Measurements from ENCODE around the gene MYT1. TPM values are rescaled to one million over a fixed set of nuclear protein-coding genes. Genes with fewer than 3 reads are reported as not detected.
A peak's percentile ranks its signal among the peaks of the same experiment; 100 is the strongest.

The MYT1 gene
- total and polyA plus RNA-seq, 2 of the 8 experiments (the other 6 are each of a cell fraction or from before 2014, with no cell fraction given): 0.63 to 2.0 TPM

DNA sequence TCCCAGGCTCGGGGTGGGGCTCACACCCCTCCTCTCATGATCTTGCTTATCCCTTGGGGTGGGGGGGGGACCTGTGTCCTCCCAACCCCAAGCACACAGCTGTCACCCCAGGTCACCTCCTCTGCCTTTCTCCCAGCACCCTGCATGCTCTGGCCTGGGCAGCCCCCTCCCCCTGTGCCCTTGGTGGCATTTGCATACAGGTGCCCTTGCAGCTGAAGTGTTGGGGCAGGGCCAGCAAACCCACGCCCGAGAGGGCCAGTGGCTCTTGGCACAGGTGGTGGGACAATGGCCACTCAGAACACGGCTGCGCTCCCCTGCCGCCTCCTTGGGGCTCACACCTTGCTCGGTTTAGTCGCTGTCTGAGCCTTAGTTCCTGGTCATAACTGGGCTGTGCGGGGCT, 11.3 kb upstream of the MYT1 start:
- no peak overlapping the region for H3K4me3 ChIP-seq (ENCODE audit: extremely low read depth in 1 of 4, insufficient read depth in 2 of 4, low read depth in 3 of 4, low read length in 4 of 4)
- no peaks in the 10 kb centered on the region; a peak in 1 of 8 replicates for H3K36me3 ChIP-seq (ENCODE audit: control insufficient read depth in 2 of 4, insufficient read depth in 4 of 4, low read length in 3 of 4)
- peaks cover 0 to 4% of the 10 kb centered on the region in 2 experiments; a peak in 2 of 4 replicates for H3K9me3 ChIP-seq (ENCODE audit: insufficient read depth in 2 of 2, low read depth in 1 of 2, low read length in 1 of 2)
- no peak overlapping the region for H2BK20ac ChIP-seq (ENCODE audit: low read length)
- peaks cover 7% of the 10 kb centered on the region; the same call in 1 of the 2 replicates for H3K23me2 ChIP-seq (ENCODE audit: low read depth, low read length)
- peak overlapping the region; percentile 86; the same call in 1 of the 2 replicates for H2AK5ac ChIP-seq (ENCODE audit: low read depth, low read length)
- DNase-seq (ENCODE audit: low read depth in 1 of 2, low spot score in 2 of 2) (no peak), FAIRE-seq (no peak)
- no peak overlapping the region for H3K9ac ChIP-seq (replicated peaks in 1 of 4; ENCODE audit: extremely low read depth in 1 of 4, low read depth in 3 of 4, low read length in 3 of 4)
- CTCF ChIA-PET (ENCODE audit: partially characterized antibody): interaction anchor here (0.6 to 2.0 kb wide), 2 partner anchors 14 to 69 kb away, joined by 3 to 4 read pairs; no protein-coding TSS in a partner anchor
- no peak overlapping the region for H3K14ac ChIP-seq (ENCODE audit: insufficient read length)
- no peak overlapping the region for H3K27ac ChIP-seq (ENCODE audit: low read depth, low read length)
- no peak overlapping the region for H4K5ac ChIP-seq (ENCODE audit: insufficient read length, low read depth, low read length)
- H3K4me1 ChIP-seq (replicated peaks in 1 of 4; ENCODE audit: control insufficient read depth in 3 of 4, insufficient read depth in 4 of 4, low read length in 3 of 4): peaks cover 0 to 19% (median 8%) of the 10 kb centered on the region in 4 experiments; a peak in 5 of 7 replicates
- H2AFZ ChIP-seq (ENCODE audit: low read length): no peak overlapping the region
- no peaks in the 10 kb centered on the region for H3K79me2 ChIP-seq (ENCODE audit: control insufficient read depth in 1 of 2, insufficient read depth in 2 of 2, low read length in 2 of 2)
- WGBS, 2 experiments (ENCODE audit: extremely low coverage in 1 of 2, insufficient coverage in 1 of 2, insufficient read length in 1 of 2, insufficient replicate concordance in 2 of 2, low coverage in 1 of 2, low lambda C conversion rate in 2 of 2, missing lambda C conversion rate in 1 of 2): 97% methylated on average over 9 of the region's 9 CpGs; no CpG with 5 or more reads in 1 of the 2 experiments
- H3K4ac ChIP-seq (replicated peaks; ENCODE audit: insufficient read length, low read depth, low read length): no peak overlapping the region
- no peak overlapping the region for H4K8ac ChIP-seq (ENCODE audit: extremely low read depth, insufficient read depth, low read length)
- H3K79me1 ChIP-seq (ENCODE audit: low read depth, low read length): no peaks in the 10 kb centered on the region
- H4K20me1 ChIP-seq (replicated peaks in 1 of 2; ENCODE audit: control insufficient read depth in 1 of 2, insufficient read depth in 2 of 2, low read length in 2 of 2): peaks cover 0 to 8% of the 10 kb centered on the region in 2 experiments
- H3K4me2 ChIP-seq (ENCODE audit: insufficient read depth in 1 of 2, low read depth in 2 of 2, low read length in 2 of 2): no peak overlapping the region
- POLR2A ChIA-PET (ENCODE audit: partially characterized antibody): interaction anchor here (0.9 kb wide), 1 partner anchor 61 kb away, joined by 3 read pairs; no protein-coding TSS in a partner anchor
- H3K56ac ChIP-seq (replicated peaks; ENCODE audit: insufficient read length, low read depth, low read length): no peak overlapping the region
- no peak overlapping the region; the same call in 1 of the 2 replicates for H3K18ac ChIP-seq (ENCODE audit: extremely low read depth, low read length)
- no peak overlapping the region for H4K91ac ChIP-seq (replicated peaks; ENCODE audit: insufficient read length, low read length)
- H2BK120ac ChIP-seq (replicated peaks; ENCODE audit: low read depth, low read length): no peak overlapping the region
- H2BK15ac ChIP-seq (ENCODE audit: low read length): no peak overlapping the region
- no peak overlapping the region for H3K23ac ChIP-seq (ENCODE audit: insufficient read length)
- H3K27me3 ChIP-seq (replicated peaks in 1 of 4; ENCODE audit: control insufficient read depth in 3 of 4, extremely low read depth in 1 of 4, insufficient read depth in 3 of 4, low read length in 3 of 4): no peaks in the 10 kb centered on the region
- H2BK12ac ChIP-seq (ENCODE audit: low read depth, low read length): peak overlapping the region; percentile 68; the same call in 1 of the 2 replicates
- H2BK5ac ChIP-seq (ENCODE audit: low read depth, low read length): 0 out of 2 replicates have a peak overlapping the region, but pooled peaks have one; percentile 73
- TF ChIP-seq, protein P1, sequence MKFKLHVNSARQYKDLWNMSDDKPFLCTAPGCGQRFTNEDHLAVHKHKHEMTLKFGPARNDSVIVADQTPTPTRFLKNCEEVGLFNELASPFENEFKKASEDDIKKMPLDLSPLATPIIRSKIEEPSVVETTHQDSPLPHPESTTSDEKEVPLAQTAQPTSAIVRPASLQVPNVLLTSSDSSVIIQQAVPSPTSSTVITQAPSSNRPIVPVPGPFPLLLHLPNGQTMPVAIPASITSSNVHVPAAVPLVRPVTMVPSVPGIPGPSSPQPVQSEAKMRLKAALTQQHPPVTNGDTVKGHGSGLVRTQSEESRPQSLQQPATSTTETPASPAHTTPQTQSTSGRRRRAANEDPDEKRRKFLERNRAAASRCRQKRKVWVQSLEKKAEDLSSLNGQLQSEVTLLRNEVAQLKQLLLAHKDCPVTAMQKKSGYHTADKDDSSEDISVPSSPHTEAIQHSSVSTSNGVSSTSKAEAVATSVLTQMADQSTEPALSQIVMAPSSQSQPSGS (IDR thresholded peaks at IDR 0.05; ENCODE audit: low read length): no peak
- TF ChIP-seq EP300 (IDR thresholded peaks at IDR 0.05; ENCODE audit: borderline replicate concordance in 1 of 2, low read depth in 2 of 2, low read length in 2 of 2) (no peak), RNF2 (IDR thresholded peaks at IDR 0.05; ENCODE audit: borderline replicate concordance, low read depth, low read length, missing control alignments, poor library complexity, severe bottlenecking) (no peak), TBP (IDR thresholded peaks at IDR 0.05; ENCODE audit: low read depth, low read length) (no peak), KDM1A (IDR thresholded peaks at IDR 0.05; ENCODE audit: borderline replicate concordance, low read length) (no peak), HDAC2 (IDR thresholded peaks at IDR 0.05; ENCODE audit: borderline replicate concordance in 1 of 2, low read depth in 2 of 2, low read length in 2 of 2) (no peak), SP1 (IDR thresholded peaks at IDR 0.05; ENCODE audit: low read depth, low read length) (no peak), TEAD4 (IDR thresholded peaks at IDR 0.05; ENCODE audit: low read depth, low read length) (no peak)
- TF ChIP-seq, protein P2, sequence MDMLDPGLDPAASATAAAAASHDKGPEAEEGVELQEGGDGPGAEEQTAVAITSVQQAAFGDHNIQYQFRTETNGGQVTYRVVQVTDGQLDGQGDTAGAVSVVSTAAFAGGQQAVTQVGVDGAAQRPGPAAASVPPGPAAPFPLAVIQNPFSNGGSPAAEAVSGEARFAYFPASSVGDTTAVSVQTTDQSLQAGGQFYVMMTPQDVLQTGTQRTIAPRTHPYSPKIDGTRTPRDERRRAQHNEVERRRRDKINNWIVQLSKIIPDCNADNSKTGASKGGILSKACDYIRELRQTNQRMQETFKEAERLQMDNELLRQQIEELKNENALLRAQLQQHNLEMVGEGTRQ (IDR thresholded peaks at IDR 0.05; ENCODE audit: low read length): no peak

All from H1 (cell line).